Mesangial cell (primary cell): Measurements from ENCODE around the gene RAD51B. TPM values are rescaled to one million over a fixed set of nuclear protein-coding genes. Genes with fewer than 3 reads are reported as not detected.

Experiments
- total RNA-seq: library from RNA; depleted of rRNA; stranded (reverse); fragments of >200 nt; gene quantifications from 2 replicates; pipeline ENCODE4 v1.2.3, GENCODE V29; 2015

Gene RAD51B
- 5.6 and 8.6 TPM in 2 replicates for total RNA-seq

GRCh38 chr14:67819563-67820421 is at the start of gene RAD51B:
RAD51B (plus strand) TSS chr14:67819779.

GRCh38 chr14:67816326-67817002 is 3.1 kb upstream of the RAD51B start, which contains the start of gene ZFYVE26:
ZFYVE26 (minus strand) TSS chr14:67816590; CDS start chr14:67815963, 627 bp downstream.

Other genes with a start within 250 kb of the RAD51B start
- gene PIGH, start 219.5 kb upstream of the RAD51B start, total RNA-seq, result 17.2 and 18.6 TPM in 2 replicates
- gene ARG2, start 199.9 kb upstream of the RAD51B start, total RNA-seq, result 1.5 and 16.1 TPM in 2 replicates
- 31.4 and 55.8 TPM in 2 replicates for gene VTI1B, start 145.1 kb upstream of the RAD51B start, total RNA-seq
- 61.4 and 93.0 TPM in 2 replicates for gene RDH11, start 124.0 kb upstream of the RAD51B start, total RNA-seq
- not detected in 2 replicates for gene RDH12, start 117.9 kb upstream of the RAD51B start, total RNA-seq
- 12.4 and 17.1 TPM in 2 replicates for gene ZFYVE26, start 3.2 kb upstream of the RAD51B start, total RNA-seq